ENCODE data around the gene MLLT3. TPM values are rescaled to one million over a fixed set of nuclear protein-coding genes. Genes with fewer than 3 reads are reported as not detected.

Gene MLLT3
- total RNA-seq, 4 donors from 2014 or later, result 4.0 to 6.4 (median 4.5) TPM

- H3K27ac ChIP-seq, result no peak overlapping the region
- H3K27me3 ChIP-seq, result no peaks in the 10 kb centered on the region
- DNase-seq (no peak), ATAC-seq (no peak)
- in situ Hi-C loops (cut with MboI; ENCODE audit: low sequenced_read_pairs in 4 of 4), result no loop called here
- TF ChIP-seq CTCF (IDR thresholded peaks at IDR 0.05 in 4 of 5, conservative IDR thresholded peaks at IDR 0.05 in 1 of 5) (no peak), POLR2A (IDR thresholded peaks at IDR 0.05) (no peak)
- intact Hi-C loops (cut with DNase I; ENCODE audit: low total_unique reads), result no loop called here
- no peak overlapping the region for H3K4me3 ChIP-seq
- no peaks in the 10 kb centered on the region for H3K36me3 ChIP-seq
- H3K9me3 ChIP-seq, result no peaks in the 10 kb centered on the region
- H3K4me1 ChIP-seq, result peaks cover 31 to 34% of the 10 kb centered on the region in 2 donors
Observed at GRCh38 chr9:20472342-20473045, 149.8 kb downstream of the MLLT3 start.

DNA sequence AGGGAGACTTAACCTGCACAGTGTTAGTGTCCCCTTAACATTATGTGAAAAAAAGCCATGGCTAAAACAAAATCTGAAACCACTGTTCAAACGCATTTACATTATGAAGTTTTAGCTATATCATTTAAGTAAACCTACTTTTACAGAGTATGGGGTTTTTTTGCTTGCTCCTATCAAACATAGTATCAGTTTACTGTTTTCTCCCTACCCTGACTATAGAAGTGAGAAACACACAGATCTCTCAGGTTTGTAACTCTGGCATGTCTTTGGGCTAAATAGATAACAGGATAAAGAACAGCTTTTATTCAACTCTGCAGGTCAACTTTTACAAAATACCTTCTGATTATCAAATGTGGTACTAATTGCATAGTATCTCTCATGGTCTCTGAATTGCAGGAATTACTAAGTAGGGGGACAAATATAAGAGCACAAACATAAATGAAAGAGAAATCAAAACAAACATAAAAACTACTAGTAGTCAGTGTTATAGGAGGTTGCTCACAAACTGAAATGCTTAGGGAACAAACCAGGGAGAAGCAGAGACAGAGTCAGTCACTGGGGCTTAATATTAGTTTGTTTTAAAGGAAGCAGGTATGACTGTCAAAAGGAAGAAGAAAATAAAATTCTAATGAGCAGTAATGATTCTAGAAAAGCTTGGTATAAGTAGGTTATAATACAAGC is 155.8 kb downstream of the MLLT3 start:
- no peaks in the 10 kb centered on the region for H3K36me3 ChIP-seq
- TF ChIP-seq POLR2A (IDR thresholded peaks at IDR 0.05) (no peak), CTCF (IDR thresholded peaks at IDR 0.05 in 4 of 5, conservative IDR thresholded peaks at IDR 0.05 in 1 of 5) (no peak)
- H3K9me3 ChIP-seq, result no peaks in the 10 kb centered on the region
- intact Hi-C loops (cut with DNase I; ENCODE audit: low total_unique reads), result loop anchor here (10.0 kb wide), 1 partner anchor 68 kb away; no protein-coding TSS in a partner anchor
- H3K4me3 ChIP-seq, result no peak overlapping the region
- H3K4me1 ChIP-seq, result peaks cover 0 to 5% of the 10 kb centered on the region in 2 donors
- ATAC-seq (no peak), DNase-seq (no peak)
- H3K27ac ChIP-seq, result no peak overlapping the region
- no peaks in the 10 kb centered on the region for H3K27me3 ChIP-seq
- in situ Hi-C loops (cut with MboI; ENCODE audit: low sequenced_read_pairs in 4 of 4), result no loop called here

DNA sequence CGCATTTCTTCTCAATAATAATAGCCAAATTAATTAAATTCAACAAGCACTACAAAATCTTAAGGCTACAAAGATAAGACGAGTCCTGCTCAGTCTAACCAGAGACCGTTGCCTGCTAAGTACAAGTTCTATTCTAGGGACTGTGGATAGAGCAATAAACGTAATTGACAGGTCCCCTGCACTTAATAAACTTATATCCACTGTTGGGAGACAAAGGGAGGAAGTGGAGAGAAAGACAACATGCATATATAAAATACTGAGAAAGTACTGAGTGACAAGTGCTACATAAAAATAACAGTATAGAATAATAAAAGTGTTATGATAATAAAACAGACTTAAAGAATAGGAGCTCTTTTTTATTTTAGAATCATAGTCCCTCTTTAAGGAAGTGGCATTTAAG is 158.1 kb downstream of the MLLT3 start:
- H3K9me3 ChIP-seq, result no peaks in the 10 kb centered on the region
- no peaks in the 10 kb centered on the region for H3K36me3 ChIP-seq
- no peaks in the 10 kb centered on the region for H3K27me3 ChIP-seq
- ATAC-seq, result no peak
- H3K4me3 ChIP-seq, result no peak overlapping the region
- no peak for DNase-seq
- no peak overlapping the region for H3K27ac ChIP-seq
- intact Hi-C loops (cut with DNase I; ENCODE audit: low total_unique reads), result loop anchor here (10.0 kb wide), 1 partner anchor 71 kb away; no protein-coding TSS in a partner anchor
- in situ Hi-C loops (cut with MboI; ENCODE audit: low sequenced_read_pairs in 4 of 4), result no loop called here
- TF ChIP-seq CTCF (IDR thresholded peaks at IDR 0.05 in 4 of 5, conservative IDR thresholded peaks at IDR 0.05 in 1 of 5), result no peak
- no peak for TF ChIP-seq POLR2A (IDR thresholded peaks at IDR 0.05)
- H3K4me1 ChIP-seq, result peaks cover 0 to 8% of the 10 kb centered on the region in 2 donors

DNA sequence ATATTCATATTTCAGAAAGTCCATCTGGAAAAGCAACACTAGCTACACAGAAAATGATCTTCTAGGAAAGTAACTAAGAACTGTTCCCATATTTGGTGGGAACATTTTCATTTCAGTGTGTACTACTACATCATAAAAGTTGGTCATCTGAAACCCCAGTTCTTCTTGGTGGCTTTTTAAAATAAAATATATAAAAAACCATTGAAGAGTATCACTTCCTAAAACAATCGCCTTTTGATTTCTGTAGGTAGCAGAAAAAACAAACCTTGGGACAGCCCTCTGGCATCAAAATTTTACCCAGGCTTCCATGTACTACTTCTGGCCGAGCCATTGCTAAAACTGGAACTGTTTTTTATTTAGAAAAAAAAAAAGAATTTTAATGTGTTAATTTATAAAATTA is 158.5 kb downstream of the MLLT3 start:
- TF ChIP-seq CTCF (IDR thresholded peaks at IDR 0.05 in 4 of 5, conservative IDR thresholded peaks at IDR 0.05 in 1 of 5), result no peak
- H3K36me3 ChIP-seq, result no peaks in the 10 kb centered on the region
- in situ Hi-C loops (cut with MboI; ENCODE audit: low sequenced_read_pairs in 4 of 4), result no loop called here
- no peaks in the 10 kb centered on the region for H3K27me3 ChIP-seq
- H3K27ac ChIP-seq, result no peak overlapping the region
- intact Hi-C loops (cut with DNase I; ENCODE audit: low total_unique reads), result loop anchor here (10.0 kb wide), 1 partner anchor 71 kb away; no protein-coding TSS in a partner anchor
- peaks cover 0 to 8% of the 10 kb centered on the region in 2 donors for H3K4me1 ChIP-seq
- no peak overlapping the region for H3K4me3 ChIP-seq
- H3K9me3 ChIP-seq, result no peaks in the 10 kb centered on the region
- ATAC-seq (no peak), DNase-seq (no peak)
